ENCODE measurements around the gene TMEM51.
"Not testable (repeated sequence)": the region's sequence is repeated elsewhere in the genome, so short reads cannot be mapped to it uniquely, and the experiment has no call there.

TMEM51 gene

DNA sequence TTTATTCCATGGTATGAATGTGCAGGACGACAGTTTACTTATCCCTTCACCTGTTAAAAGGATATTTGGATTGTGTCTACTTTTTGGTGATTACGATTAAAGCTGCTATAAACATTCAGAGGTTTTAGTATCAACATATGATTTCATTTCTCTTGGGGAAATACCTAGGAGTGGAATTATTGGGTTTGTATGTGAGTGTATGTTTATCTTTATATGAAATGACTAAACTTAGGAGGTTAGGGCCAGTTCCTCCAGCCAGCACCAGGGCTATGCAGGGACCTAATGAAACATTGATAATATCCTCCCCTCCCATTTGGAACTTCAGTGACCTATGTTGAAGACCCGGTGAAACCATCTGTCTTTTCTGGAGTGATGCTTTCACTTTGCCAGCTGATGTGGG lies 13.8 kb downstream of the TMEM51 start:
- Histone ChIP-seq H3K9me3 (ENCODE audit: control insufficient read depth, insufficient read depth, low read length) (no peaks in the 10 kb centered on the region), H3K4me1 (ENCODE audit: control insufficient read depth, insufficient read depth, low read length) (no peaks in the 10 kb centered on the region), H3K4me3 (ENCODE audit: low read length) (no peak overlapping the region), H3K27me3 (ENCODE audit: control insufficient read depth, insufficient read depth, low read length) (no peaks in the 10 kb centered on the region), H3K36me3 (ENCODE audit: control insufficient read depth, insufficient read depth, low read length) (no peaks in the 10 kb centered on the region), H3K27ac (ENCODE audit: low read length) (no peak overlapping the region)
- no peak for DNase-seq (ENCODE audit: low read depth, low spot score)
- WGBS (ENCODE audit: insufficient coverage, insufficient read length) = no CpG with 5 or more reads among the region's 3 CpGs

DNA sequence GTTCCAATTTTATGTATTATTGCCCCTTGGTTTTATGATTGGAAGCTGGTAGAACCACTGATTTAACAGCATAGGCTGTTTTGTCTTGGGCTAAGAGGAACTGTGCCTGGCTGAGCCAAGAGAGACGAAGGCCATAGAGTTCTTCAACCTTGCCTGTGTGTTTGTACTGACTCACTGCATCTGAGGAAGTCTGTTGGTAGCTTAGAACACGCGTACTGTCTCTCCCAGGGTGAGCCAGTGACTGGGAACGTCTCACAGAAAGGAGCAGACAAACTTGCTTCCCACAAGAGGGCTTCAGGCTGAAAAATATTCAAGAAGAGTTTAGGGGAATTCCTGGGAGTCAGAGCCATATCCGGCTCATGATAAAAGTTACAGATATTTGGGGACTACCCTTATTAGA lies 14.9 kb downstream of the TMEM51 start:
- no peaks in the 10 kb centered on the region for H3K9me3 ChIP-seq (ENCODE audit: control insufficient read depth, insufficient read depth, low read length)
- H3K27me3 ChIP-seq (ENCODE audit: control insufficient read depth, insufficient read depth, low read length) = no peaks in the 10 kb centered on the region
- no peaks in the 10 kb centered on the region for H3K36me3 ChIP-seq (ENCODE audit: control insufficient read depth, insufficient read depth, low read length)
- WGBS (ENCODE audit: insufficient coverage, insufficient read length) = no CpG with 5 or more reads among the region's 5 CpGs
- no peak for DNase-seq (ENCODE audit: low read depth, low spot score)
- no peak overlapping the region for H3K27ac ChIP-seq (ENCODE audit: low read length)
- H3K4me3 ChIP-seq (ENCODE audit: low read length) = no peak overlapping the region
- H3K4me1 ChIP-seq (ENCODE audit: control insufficient read depth, insufficient read depth, low read length) = no peaks in the 10 kb centered on the region

DNA sequence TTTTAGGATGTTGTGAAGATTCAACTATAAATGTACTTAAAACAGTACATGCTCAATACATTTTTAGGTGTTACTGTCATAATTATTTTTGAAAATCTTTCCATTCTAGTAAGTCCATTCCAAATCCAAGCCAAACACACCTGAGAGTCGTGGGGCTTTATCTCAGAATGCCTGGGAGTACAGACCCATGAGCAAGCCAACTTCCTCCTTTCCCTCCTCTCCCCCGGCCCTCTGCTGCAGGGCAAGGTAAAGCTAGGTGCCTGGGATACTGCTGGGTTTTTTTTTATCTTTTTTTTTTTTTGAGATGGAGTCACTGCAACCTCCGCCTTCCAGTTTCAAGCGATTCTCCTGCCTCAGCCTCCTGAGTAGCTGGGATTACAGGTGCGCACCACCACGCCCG lies 16.5 kb downstream of the TMEM51 start:
- H3K36me3 ChIP-seq (ENCODE audit: control insufficient read depth, insufficient read depth, low read length) = no peaks in the 10 kb centered on the region
- H3K27me3 ChIP-seq (ENCODE audit: control insufficient read depth, insufficient read depth, low read length) = no peaks in the 10 kb centered on the region
- no CpG with 5 or more reads among the region's 7 CpGs for WGBS (ENCODE audit: insufficient coverage, insufficient read length)
- H3K4me1 ChIP-seq (ENCODE audit: control insufficient read depth, insufficient read depth, low read length) = no peaks in the 10 kb centered on the region
- no peak overlapping the region for H3K4me3 ChIP-seq (ENCODE audit: low read length)
- no peaks in the 10 kb centered on the region for H3K9me3 ChIP-seq (ENCODE audit: control insufficient read depth, insufficient read depth, low read length)
- H3K27ac ChIP-seq (ENCODE audit: low read length) = no peak overlapping the region
- no peak for DNase-seq (ENCODE audit: low read depth, low spot score)

DNA sequence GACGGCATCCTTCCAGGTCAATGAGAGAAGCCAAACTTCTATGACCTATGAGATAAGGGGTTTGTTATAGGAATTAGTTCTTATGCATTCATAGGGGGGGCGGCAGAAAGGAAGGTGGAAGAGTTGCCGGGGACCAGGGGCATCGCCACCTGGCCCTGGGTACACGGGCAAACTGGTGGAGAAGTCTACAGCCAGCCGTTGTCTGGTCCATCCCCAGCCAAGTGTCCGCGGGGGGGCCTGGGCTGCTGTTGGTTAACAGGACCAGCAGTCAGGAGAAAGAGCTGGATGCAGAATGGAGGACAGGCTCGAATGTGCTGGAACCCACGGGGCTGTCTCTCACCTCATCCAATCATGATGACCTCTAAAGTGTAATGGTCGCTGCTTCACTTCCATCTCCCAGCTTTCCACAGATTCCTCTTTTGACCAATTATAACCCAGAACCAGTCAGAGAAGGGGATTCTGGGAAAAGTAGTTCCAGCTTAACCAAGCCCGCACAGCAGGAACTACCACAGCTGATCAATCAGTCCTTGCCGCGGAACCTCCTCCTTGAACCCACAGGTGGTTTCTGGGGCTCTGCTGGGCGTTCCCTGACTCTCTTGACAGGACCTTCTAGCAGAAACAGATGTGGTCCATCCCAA lies 17.8 kb downstream of the TMEM51 start:
- no peak overlapping the region for H3K4me3 ChIP-seq (ENCODE audit: low read length)
- H3K9me3 ChIP-seq (ENCODE audit: control insufficient read depth, insufficient read depth, low read length) = no peaks in the 10 kb centered on the region
- H3K27me3 ChIP-seq (ENCODE audit: control insufficient read depth, insufficient read depth, low read length) = no peaks in the 10 kb centered on the region
- no peak overlapping the region for H3K27ac ChIP-seq (ENCODE audit: low read length)
- DNase-seq (ENCODE audit: low read depth, low spot score) = no peak
- H3K36me3 ChIP-seq (ENCODE audit: control insufficient read depth, insufficient read depth, low read length) = no peaks in the 10 kb centered on the region
- WGBS (ENCODE audit: insufficient coverage, insufficient read length) = no CpG with 5 or more reads among the region's 15 CpGs
- H3K4me1 ChIP-seq (ENCODE audit: control insufficient read depth, insufficient read depth, low read length) = no peaks in the 10 kb centered on the region

DNA sequence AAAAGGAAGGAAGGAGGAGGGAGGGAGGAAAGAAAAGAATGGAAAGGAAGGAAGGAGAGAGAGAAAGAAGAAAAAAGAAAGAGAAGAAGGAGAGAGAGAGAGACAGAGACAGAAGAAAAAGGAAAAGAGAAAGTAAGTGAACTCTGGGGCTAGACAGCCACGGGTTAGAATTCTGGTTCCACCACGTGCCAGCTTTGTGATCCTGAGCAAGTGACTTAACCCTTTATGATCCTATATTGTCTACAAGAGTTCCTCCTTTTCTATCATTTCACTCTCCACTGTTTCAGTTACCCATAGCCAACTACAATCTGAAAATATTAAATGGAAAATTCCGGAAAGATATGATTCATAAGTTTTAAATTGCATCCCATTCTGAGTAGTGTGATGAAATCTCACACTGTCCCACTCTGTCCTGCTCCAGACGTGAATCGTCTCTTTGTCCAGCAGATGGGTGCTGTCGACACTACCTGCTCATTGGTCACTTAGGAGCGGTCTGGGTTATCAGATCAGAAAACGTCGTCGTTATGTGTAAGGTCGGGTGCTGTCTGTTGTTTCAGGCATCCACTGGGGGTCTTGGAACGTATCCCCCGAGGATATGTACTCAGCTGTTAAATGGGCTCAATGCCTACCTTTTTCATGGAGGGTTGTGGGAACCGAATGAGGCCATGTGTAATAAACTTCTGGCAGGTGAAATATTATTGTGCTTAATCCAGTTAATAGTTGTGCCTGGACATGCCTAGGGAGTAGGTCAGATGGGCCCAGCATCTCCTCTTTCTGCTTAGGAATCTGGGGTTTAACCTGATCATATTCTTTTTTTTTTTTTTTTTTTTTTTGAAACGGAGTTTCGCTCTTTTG lies 19.1 kb downstream of the TMEM51 start:
- Histone ChIP-seq H3K27ac (ENCODE audit: low read length) (no peak overlapping the region), H3K9me3 (ENCODE audit: control insufficient read depth, insufficient read depth, low read length) (no peaks in the 10 kb centered on the region), H3K27me3 (ENCODE audit: control insufficient read depth, insufficient read depth, low read length) (no peaks in the 10 kb centered on the region), H3K4me1 (ENCODE audit: control insufficient read depth, insufficient read depth, low read length) (no peaks in the 10 kb centered on the region), H3K4me3 (ENCODE audit: low read length) (no peak overlapping the region), H3K36me3 (ENCODE audit: control insufficient read depth, insufficient read depth, low read length) (no peaks in the 10 kb centered on the region)
- no CpG with 5 or more reads among the region's 16 CpGs for WGBS (ENCODE audit: insufficient coverage, insufficient read length)
- no peak for DNase-seq (ENCODE audit: low read depth, low spot score)

DNA sequence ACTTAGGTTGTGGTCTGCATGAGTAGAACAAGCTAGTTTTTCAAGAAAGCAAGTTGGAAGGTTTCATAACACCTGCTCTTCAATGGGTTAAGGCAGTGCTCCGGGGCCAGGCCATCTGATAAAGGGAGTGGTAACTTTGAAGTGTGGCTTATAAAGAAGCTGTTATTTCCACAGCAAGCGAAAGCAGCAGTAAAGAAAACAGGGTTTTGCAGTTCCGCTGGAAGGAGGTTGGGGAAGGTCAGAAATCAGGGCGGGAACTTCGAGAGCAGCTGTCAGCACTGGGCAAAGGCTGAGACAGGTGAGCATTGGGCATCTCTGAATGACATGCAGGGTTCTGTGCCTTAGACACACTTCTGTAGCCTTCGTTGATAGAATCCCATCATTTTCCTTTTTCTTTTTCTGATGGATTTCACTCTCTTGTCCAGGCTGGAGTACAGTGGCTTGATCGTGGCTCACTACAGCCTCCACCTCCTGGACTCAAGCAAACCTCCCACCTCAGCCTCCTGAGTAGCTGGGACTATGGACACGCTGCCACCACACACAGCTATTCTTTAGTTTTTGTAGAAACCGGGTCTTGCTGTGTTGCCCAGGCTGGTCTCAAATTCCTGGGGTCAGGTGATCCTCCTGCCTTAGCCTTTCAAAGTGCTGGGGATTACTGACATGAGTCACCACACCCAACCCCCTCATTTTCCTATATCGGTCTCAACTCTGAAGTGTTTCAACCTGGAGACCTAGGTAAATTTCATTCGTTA lies 20.5 kb downstream of the TMEM51 start:
- no peak overlapping the region for H3K4me3 ChIP-seq (ENCODE audit: low read length)

DNA sequence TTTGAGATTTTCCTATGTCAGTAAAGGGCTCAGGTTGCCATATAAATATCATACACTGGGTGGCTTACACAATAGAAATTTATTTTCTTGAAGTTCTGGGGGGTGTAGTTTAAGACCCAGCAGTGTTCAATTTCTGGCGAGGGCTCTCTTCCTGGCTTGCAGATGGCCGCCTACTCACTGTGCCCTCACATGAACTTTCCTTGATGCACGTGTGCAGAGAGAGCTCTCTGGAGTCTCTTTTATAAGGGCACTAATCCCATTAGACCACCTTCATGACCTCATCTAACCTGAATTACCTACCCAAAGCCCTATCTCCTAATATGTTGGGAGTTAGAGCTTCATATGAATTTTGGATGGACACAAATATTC lies 21.1 kb downstream of the TMEM51 start:
- DNase-seq (ENCODE audit: low read depth, low spot score) = no peak
- no CpG with 5 or more reads among the region's 3 CpGs for WGBS (ENCODE audit: insufficient coverage, insufficient read length)
- Histone ChIP-seq H3K4me1 (ENCODE audit: control insufficient read depth, insufficient read depth, low read length) (peaks cover 2% of the 10 kb centered on the region; the same call in 1 of the 2 replicates), H3K27me3 (ENCODE audit: control insufficient read depth, insufficient read depth, low read length) (no peaks in the 10 kb centered on the region), H3K9me3 (ENCODE audit: control insufficient read depth, insufficient read depth, low read length) (no peaks in the 10 kb centered on the region), H3K36me3 (ENCODE audit: control insufficient read depth, insufficient read depth, low read length) (no peaks in the 10 kb centered on the region), H3K4me3 (ENCODE audit: low read length) (no peak overlapping the region), H3K27ac (ENCODE audit: low read length) (no peak overlapping the region)

More for the DNA sequence above, 20.5 kb downstream of the TMEM51 start:
- Histone ChIP-seq H3K27me3 (ENCODE audit: control insufficient read depth, insufficient read depth, low read length) (no peaks in the 10 kb centered on the region), H3K36me3 (ENCODE audit: control insufficient read depth, insufficient read depth, low read length) (no peaks in the 10 kb centered on the region), H3K9me3 (ENCODE audit: control insufficient read depth, insufficient read depth, low read length) (no peaks in the 10 kb centered on the region), H3K4me1 (ENCODE audit: control insufficient read depth, insufficient read depth, low read length) (peaks cover 2% of the 10 kb centered on the region; the same call in 1 of the 2 replicates), H3K27ac (ENCODE audit: low read length) (no peak overlapping the region)
- no CpG with 5 or more reads among the region's 11 CpGs for WGBS (ENCODE audit: insufficient coverage, insufficient read length)
- DNase-seq (ENCODE audit: low read depth, low spot score) = no peak

DNA sequence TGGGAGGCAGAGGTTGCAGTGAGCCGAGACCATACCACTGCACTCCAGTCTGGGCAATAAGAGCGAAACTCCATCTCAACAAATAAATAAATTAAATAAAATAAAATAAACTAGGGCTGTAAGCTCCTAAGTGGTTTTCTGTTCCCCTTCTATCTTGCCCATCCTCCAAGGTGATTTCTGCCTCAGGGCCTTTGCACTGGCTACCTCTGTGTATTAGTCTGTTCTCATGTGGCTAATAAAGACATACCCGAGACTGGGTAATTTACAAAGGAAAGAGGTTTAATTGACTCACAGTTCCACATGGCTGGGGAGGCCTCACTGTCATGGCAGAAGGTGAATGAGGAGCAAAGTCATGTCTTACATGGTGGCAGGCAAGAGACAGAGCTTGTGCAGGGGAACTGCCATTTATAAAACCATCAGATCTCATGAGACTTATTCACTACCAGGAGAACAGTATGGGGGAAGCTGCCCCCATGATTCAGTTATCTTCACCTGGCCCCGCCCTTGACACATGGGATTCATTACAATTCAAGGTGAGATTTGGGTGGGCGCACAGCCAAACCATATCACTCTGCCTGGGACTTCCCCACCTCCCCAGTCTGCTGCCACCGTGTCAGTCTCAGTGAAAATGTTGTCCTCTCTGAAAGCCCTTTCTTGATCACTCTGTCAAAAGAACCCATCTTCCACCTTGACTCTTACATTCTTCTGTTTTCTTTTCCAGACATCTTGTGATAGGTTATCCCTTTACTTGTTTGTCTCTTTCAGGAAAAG lies 22.0 kb downstream of the TMEM51 start:
- no CpG with 5 or more reads among the region's 6 CpGs for WGBS (ENCODE audit: insufficient coverage, insufficient read length)
- not testable (repeated sequence) for H3K4me3 ChIP-seq (ENCODE audit: low read length); H3K4me1 ChIP-seq (ENCODE audit: control insufficient read depth, insufficient read depth, low read length)

DNA sequence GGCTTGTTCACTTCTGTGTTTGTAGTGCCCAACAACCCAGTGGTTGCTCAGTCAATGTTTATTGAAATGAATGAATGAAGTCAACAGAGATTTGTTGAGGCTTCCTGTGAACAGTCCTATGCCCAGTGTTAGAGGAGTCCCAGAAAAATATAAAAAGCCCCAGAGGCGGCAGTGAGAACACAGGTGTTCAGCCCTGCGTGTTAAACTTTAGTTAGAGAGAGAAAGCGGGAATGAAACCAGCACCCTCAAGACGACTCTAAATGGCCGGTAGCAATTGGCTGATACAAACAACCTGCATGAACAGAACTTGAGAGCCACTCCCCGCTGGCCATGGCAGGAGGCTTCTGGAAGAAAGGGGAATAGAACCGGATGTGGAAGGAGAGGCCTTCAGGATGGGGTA lies 22.6 kb downstream of the TMEM51 start:
- Histone ChIP-seq H3K36me3 (ENCODE audit: control insufficient read depth, insufficient read depth, low read length) (no peaks in the 10 kb centered on the region), H3K4me3 (ENCODE audit: low read length) (no peak overlapping the region), H3K4me1 (ENCODE audit: control insufficient read depth, insufficient read depth, low read length) (peaks cover 4% of the 10 kb centered on the region; the same call in 1 of the 2 replicates), H3K27ac (ENCODE audit: low read length) (no peak overlapping the region), H3K27me3 (ENCODE audit: control insufficient read depth, insufficient read depth, low read length) (no peaks in the 10 kb centered on the region), H3K9me3 (ENCODE audit: control insufficient read depth, insufficient read depth, low read length) (no peaks in the 10 kb centered on the region)
- no peak for DNase-seq (ENCODE audit: low read depth, low spot score)
- WGBS (ENCODE audit: insufficient coverage, insufficient read length) = no CpG with 5 or more reads among the region's 7 CpGs

More for the DNA sequence above, 22.0 kb downstream of the TMEM51 start:
- not testable (repeated sequence) for H3K36me3 ChIP-seq (ENCODE audit: control insufficient read depth, insufficient read depth, low read length); H3K9me3 ChIP-seq (ENCODE audit: control insufficient read depth, insufficient read depth, low read length); H3K27ac ChIP-seq (ENCODE audit: low read length); DNase-seq (ENCODE audit: low read depth, low spot score); H3K27me3 ChIP-seq (ENCODE audit: control insufficient read depth, insufficient read depth, low read length)

Measured in iPS DF 6.9 (cell line).